Brain pericyte (primary cell): ENCODE data around the gene LYPD6B.
"Not testable (repeated sequence)": the region's sequence is repeated elsewhere in the genome, so short reads cannot be mapped to it uniquely, and the experiment has no call there.

Experiments used
- DNase-seq: peaks from one replicate; pipeline ENCODE4 v3.0.0-alpha.2; 2012; ENCODE audit warnings: low read depth, low spot score

Gene LYPD6B

GRCh38 chr2:149191915-149192314 is 153.4 kb downstream of the LYPD6B start:
- no peak for DNase-seq

GRCh38 chr2:149192427-149192826 is 153.9 kb downstream of the LYPD6B start:
- no peak for DNase-seq

- DNase-seq = no peak
These were observed 161.6 kb downstream of the LYPD6B start for GRCh38 chr2:149200109-149200520.

GRCh38 chr2:149204686-149205085 is 166.2 kb downstream of the LYPD6B start:
- DNase-seq = no peak

- no peak for DNase-seq
These were observed 166.6 kb downstream of the LYPD6B start for GRCh38 chr2:149205143-149205542.

GRCh38 chr2:149213764-149214493 is 175.4 kb downstream of the LYPD6B start:
- no peak for DNase-seq

- no peak for DNase-seq
These were observed 180.0 kb downstream of the LYPD6B start for GRCh38 chr2:149218497-149218896.

GRCh38 chr2:149219856-149220255 is 181.4 kb downstream of the LYPD6B start:
- DNase-seq = no peak

GRCh38 chr2:149221002-149221401 is 182.5 kb downstream of the LYPD6B start:
- DNase-seq = no peak

GRCh38 chr2:149221898-149222297 is 183.4 kb downstream of the LYPD6B start:
- DNase-seq = no peak

- no peak for DNase-seq
These were observed 185.1 kb downstream of the LYPD6B start for GRCh38 chr2:149223472-149224095.

GRCh38 chr2:149224543-149224942 is 186.0 kb downstream of the LYPD6B start:
- no peak for DNase-seq

GRCh38 chr2:149225446-149225845 is 186.9 kb downstream of the LYPD6B start:
- DNase-seq = no peak

GRCh38 chr2:149226790-149227189 is 188.3 kb downstream of the LYPD6B start:
- DNase-seq = no peak

- no peak for DNase-seq
These were observed 197.4 kb downstream of the LYPD6B start for GRCh38 chr2:149235816-149236375.

GRCh38 chr2:149236410-149236809 is 197.9 kb downstream of the LYPD6B start:
- no peak for DNase-seq

GRCh38 chr2:149246186-149246585 is 207.7 kb downstream of the LYPD6B start:
- DNase-seq = no peak

- not testable (repeated sequence) for DNase-seq
These were observed 212.9 kb downstream of the LYPD6B start for GRCh38 chr2:149251436-149251835.

- DNase-seq = not testable (repeated sequence)
These were observed 218.4 kb downstream of the LYPD6B start for GRCh38 chr2:149256877-149257276.

- DNase-seq = no peak
These were observed 220.0 kb downstream of the LYPD6B start for GRCh38 chr2:149258531-149258930.

GRCh38 chr2:149259136-149259535 is 220.6 kb downstream of the LYPD6B start:
- DNase-seq = no peak

GRCh38 chr2:149261692-149262091 is 223.2 kb downstream of the LYPD6B start:
- DNase-seq = no peak
